MCF 10A (cell line): ENCODE data around the gene EXOC1. TPM values are rescaled to one million over a fixed set of nuclear protein-coding genes. Genes with fewer than 3 reads are reported as not detected.

ENCODE experiments used
- BruUV-seq: library from RNA; stranded (reverse); fragments of 400-500 nt; replicated peaks from 2 replicates; lab custom pipeline; 2021; lab: Mats Ljungman, UMichigan
- CTCF ChIA-PET: fragments of 300-600 bp; sonication (Branson Sonifier 250); formaldehyde crosslinking; extraction: SDS; loops from one replicate; lab custom pipeline; 2021; ENCODE audit warnings: antibody characterized with exemption, inconsistent platforms; lab: Yijun Ruan, JAX
- POLR2A ChIA-PET: fragments of 300-600, 350-650 bp; sonication (Branson Sonifier 250); formaldehyde crosslinking; extraction: SDS; loops from one replicate; lab custom pipeline; 2020; ENCODE audit warnings: antibody characterized with exemption, inconsistent platforms; lab: Yijun Ruan, JAX
- DNase-seq: peaks from one replicate; pipeline ENCODE4 v3.0.0-alpha.2; 2018; ENCODE audit not compliant: unreplicated experiment
- H3K27ac Mint-ChIP-seq: one replicate; pipeline ENCODE4 v1.8.0; 2022; ENCODE audit warnings: mild to moderate bottlenecking, low read depth, mixed read lengths; ENCODE audit not compliant: unreplicated experiment
- H3K27me3 Mint-ChIP-seq: one replicate; pipeline ENCODE4 v1.8.0; 2022; ENCODE audit warnings: mixed read lengths; ENCODE audit not compliant: insufficient read depth, unreplicated experiment
- H3K36me3 Mint-ChIP-seq: one replicate; pipeline ENCODE4 v1.8.0; 2022; ENCODE audit warnings: mild to moderate bottlenecking, moderate library complexity, mixed read lengths; ENCODE audit not compliant: insufficient read depth, unreplicated experiment
- H3K4me1 Mint-ChIP-seq: one replicate; pipeline ENCODE4 v1.8.0; 2022; ENCODE audit warnings: mixed read lengths; ENCODE audit not compliant: insufficient read depth, unreplicated experiment
- H3K4me3 Mint-ChIP-seq: one replicate; pipeline ENCODE4 v1.8.0; 2022; ENCODE audit warnings: mild to moderate bottlenecking, moderate library complexity, mixed read lengths; ENCODE audit not compliant: unreplicated experiment
- H3K9me3 Mint-ChIP-seq: one replicate; pipeline ENCODE4 v1.8.0; 2022; ENCODE audit warnings: mixed read lengths; ENCODE audit not compliant: unreplicated experiment
- intact Hi-C: fragments of 100-400 bp; cut with micrococcal nuclease; formaldehyde crosslinking; loops from 2 replicates; pipeline ENCODE4 v1.14.1; 2022
- total RNA-seq: library from RNA; stranded (reverse); gene quantifications from 2 replicates; pipeline ENCODE4 v1.2.3, GENCODE V29; 2022
- TF ChIP-seq, protein P1 (sequence below): fragments of 200-600 bp; IDR thresholded peaks from one replicate; pipeline ENCODE4 v1.8.0; 2022; ENCODE audit warnings: antibody characterized with exemption, mild to moderate bottlenecking; ENCODE audit not compliant: unreplicated experiment

The EXOC1 gene
- total RNA-seq, 1 experiment from 2014 or later, result 31.4 TPM

DNA sequence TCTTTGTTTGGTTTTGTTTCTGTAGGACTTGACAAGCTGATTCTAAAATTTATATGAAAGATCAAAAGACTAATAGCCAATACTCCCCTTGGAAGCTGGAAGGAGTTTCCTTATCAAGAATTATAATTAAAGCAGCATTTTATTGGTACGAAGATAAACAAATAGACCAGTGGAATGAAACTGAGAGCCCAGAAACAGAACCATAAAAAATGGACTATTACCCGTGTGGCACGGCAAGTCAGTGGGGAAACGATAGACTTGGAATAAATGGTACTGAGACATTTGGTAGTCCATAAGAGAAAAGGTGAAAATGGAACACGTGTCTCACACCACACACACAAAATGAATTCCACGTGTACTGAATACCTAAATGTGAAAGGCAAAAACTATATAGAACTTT is 52.9 kb downstream of the EXOC1 start:
- no peak overlapping the region for H3K27ac Mint-ChIP-seq
- no peaks in the 10 kb centered on the region for H3K9me3 Mint-ChIP-seq
- peaks cover 18% of the 10 kb centered on the region for H3K36me3 Mint-ChIP-seq
- ChIA-PET CTCF (no interaction called here), POLR2A (interaction anchor here (0.6 to 2.3 kb wide), 5 partner anchors 9 to 888 kb away, joined by 3 to 8 read pairs (median 3); partner anchors contain the start of gene CEP135)
- peaks cover 5% of the 10 kb centered on the region for H3K4me1 Mint-ChIP-seq
- no TSS peak for BruUV-seq
- no peaks in the 10 kb centered on the region for H3K27me3 Mint-ChIP-seq
- intact Hi-C loops, result no loop called here
- TF ChIP-seq, protein P1, sequence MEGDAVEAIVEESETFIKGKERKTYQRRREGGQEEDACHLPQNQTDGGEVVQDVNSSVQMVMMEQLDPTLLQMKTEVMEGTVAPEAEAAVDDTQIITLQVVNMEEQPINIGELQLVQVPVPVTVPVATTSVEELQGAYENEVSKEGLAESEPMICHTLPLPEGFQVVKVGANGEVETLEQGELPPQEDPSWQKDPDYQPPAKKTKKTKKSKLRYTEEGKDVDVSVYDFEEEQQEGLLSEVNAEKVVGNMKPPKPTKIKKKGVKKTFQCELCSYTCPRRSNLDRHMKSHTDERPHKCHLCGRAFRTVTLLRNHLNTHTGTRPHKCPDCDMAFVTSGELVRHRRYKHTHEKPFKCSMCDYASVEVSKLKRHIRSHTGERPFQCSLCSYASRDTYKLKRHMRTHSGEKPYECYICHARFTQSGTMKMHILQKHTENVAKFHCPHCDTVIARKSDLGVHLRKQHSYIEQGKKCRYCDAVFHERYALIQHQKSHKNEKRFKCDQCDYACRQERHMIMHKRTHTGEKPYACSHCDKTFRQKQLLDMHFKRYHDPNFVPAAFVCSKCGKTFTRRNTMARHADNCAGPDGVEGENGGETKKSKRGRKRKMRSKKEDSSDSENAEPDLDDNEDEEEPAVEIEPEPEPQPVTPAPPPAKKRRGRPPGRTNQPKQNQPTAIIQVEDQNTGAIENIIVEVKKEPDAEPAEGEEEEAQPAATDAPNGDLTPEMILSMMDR, result no peak
- no peak for DNase-seq
- no peak overlapping the region for H3K4me3 Mint-ChIP-seq

DNA sequence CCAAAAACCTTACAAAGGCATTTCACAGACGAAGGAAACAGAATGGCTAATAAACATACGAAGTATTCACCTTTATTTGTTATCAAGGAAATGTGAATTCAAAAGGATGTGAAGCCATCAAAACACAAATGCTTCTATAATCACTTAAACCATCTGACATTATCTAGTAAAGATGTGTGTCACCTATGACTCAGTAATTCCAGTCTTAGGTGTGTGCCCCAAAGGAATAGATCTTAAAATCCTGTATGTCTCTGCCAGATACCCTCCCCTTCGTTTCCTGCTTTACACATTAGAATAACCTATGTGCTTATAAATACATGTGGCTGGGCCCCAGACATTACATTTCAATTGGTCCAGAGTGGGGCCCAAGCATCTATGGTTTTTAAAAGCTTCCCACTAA is 53.5 kb downstream of the EXOC1 start:
- no peaks in the 10 kb centered on the region for H3K9me3 Mint-ChIP-seq
- no peak overlapping the region for H3K4me3 Mint-ChIP-seq
- no peak overlapping the region for H3K27ac Mint-ChIP-seq
- H3K4me1 Mint-ChIP-seq, result peaks cover 9% of the 10 kb centered on the region
- peaks cover 17% of the 10 kb centered on the region for H3K36me3 Mint-ChIP-seq
- intact Hi-C loops, result no loop called here
- no TSS peak for BruUV-seq
- ChIA-PET POLR2A (interaction anchor here (0.7 to 2.3 kb wide), 2 partner anchors 42 to 107 kb away, joined by 4 to 8 read pairs; partner anchors contain the start of gene CEP135), CTCF (no interaction called here)
- no peaks in the 10 kb centered on the region for H3K27me3 Mint-ChIP-seq
- TF ChIP-seq, protein P1, result no peak
- DNase-seq, result peak; percentile 53

DNA sequence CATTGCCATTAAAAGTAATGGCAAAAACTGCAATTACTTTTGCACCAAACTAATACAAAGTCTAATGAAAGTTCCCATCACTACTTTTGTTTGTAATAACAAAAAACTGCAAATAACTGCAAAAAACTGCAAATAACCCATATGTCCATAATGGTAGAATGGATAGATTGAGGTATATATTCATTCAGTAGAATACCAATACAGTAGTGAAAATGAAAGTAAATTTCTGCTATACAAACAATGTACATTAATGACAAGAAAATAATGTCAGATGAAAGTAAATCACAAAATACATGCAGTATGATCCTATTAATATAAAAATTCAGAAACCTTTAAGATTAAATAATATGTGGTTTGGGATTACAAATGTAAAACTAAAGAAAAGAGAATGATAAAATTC is 54.0 kb downstream of the EXOC1 start:
- Mint-ChIP-seq H3K36me3 (peaks cover 12% of the 10 kb centered on the region), H3K9me3 (no peaks in the 10 kb centered on the region), H3K4me1 (peaks cover 13% of the 10 kb centered on the region), H3K4me3 (no peak overlapping the region), H3K27ac (no peak overlapping the region), H3K27me3 (no peaks in the 10 kb centered on the region)
- intact Hi-C loops, result no loop called here
- TF ChIP-seq, protein P1, result no peak
- DNase-seq, result no peak
- no TSS peak for BruUV-seq
- ChIA-PET CTCF (no interaction called here), POLR2A (interaction anchor here (2.3 kb wide), 1 partner anchor 41 kb away, joined by 8 read pairs; the partner anchor contains the start of gene CEP135)

DNA sequence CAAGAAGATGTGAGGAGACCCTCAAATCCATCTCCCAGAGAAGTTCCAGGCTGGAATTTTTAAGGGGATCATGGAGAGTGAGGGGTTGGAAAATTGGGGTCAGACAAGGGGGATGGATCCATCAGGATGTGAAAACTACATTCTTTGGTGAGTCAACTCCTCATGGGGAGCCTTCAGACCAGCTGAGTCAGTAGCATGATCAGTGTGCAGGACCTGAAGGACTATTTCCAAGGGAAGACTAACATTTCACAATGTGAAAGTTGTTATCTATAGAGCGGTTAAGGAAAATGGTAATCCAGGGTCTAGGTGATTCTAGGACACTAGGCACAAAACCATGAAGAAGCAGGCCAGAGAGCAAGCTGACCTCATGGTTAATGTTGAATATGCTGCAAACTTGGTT is 56.7 kb downstream of the EXOC1 start:
- POLR2A ChIA-PET, result interaction anchor here (0.6 kb wide), 1 partner anchor 38 kb away, joined by 5 read pairs; no protein-coding TSS in a partner anchor
- intact Hi-C loops, result no loop called here
- no peak for DNase-seq
- Mint-ChIP-seq H3K36me3 (no peaks in the 10 kb centered on the region), H3K4me1 (peaks cover 13% of the 10 kb centered on the region), H3K4me3 (no peak overlapping the region), H3K27me3 (no peaks in the 10 kb centered on the region), H3K27ac (no peak overlapping the region), H3K9me3 (no peaks in the 10 kb centered on the region)
- BruUV-seq, result no TSS peak
- CTCF ChIA-PET, result no interaction called here
- TF ChIP-seq, protein P1, result no peak
